HepG2 (cell line): ENCODE results near the gene CD6. TPM values are rescaled to one million over a fixed set of nuclear protein-coding genes. Genes with fewer than 3 reads are reported as not detected.

Source experiments
- AFF4 ChIP-seq: sonication (generic); formaldehyde crosslinking; IDR thresholded peaks from 2 replicates; pipeline ENCODE4 v1.4.0; 2020; ENCODE audit warnings: missing genetic modification reagents
- ARID3A ChIP-seq: IDR thresholded peaks from 2 replicates; pipeline ENCODE4 v1.6.1; 2012; ENCODE audit warnings: low read depth, low read length, improper control_type of control experiment
- ATF1 ChIP-seq: IDR thresholded peaks from 2 replicates; pipeline ENCODE4 v1.6.1; 2016; ENCODE audit warnings: mild to moderate bottlenecking, control low read depth
- CEBPB ChIP-seq: IDR thresholded peaks from 2 replicates; pipeline ENCODE4 v1.6.1; 2011; ENCODE audit warnings: low read depth, low read length, improper control_type of control experiment, borderline replicate concordance
- FIP1L1 ChIP-seq: fragments of 200-400 bp; formaldehyde crosslinking; IDR thresholded peaks from 2 replicates; pipeline ENCODE4 v1.6.1; 2018; ENCODE audit warnings: low read depth, mild to moderate bottlenecking, low read length, moderate library complexity, borderline replicate concordance; ENCODE audit not compliant: insufficient read depth
- HDAC2 ChIP-seq: sonication (generic); formaldehyde crosslinking; IDR thresholded peaks from 2 replicates; pipeline ENCODE4 v1.4.0; 2020; ENCODE audit warnings: missing genetic modification reagents
- HMG20A ChIP-seq: IDR thresholded peaks from 2 replicates; pipeline ENCODE4 v1.6.1; 2016; ENCODE audit warnings: borderline replicate concordance
- MATR3 ChIP-seq: sonication (generic); formaldehyde crosslinking; IDR thresholded peaks from 2 replicates; pipeline ENCODE4 v1.4.0; 2020; ENCODE audit warnings: missing genetic modification reagents
- NFATC3 ChIP-seq: sonication (generic); formaldehyde crosslinking; IDR thresholded peaks from 2 replicates; pipeline ENCODE4 v1.5.1; 2020; ENCODE audit warnings: mild to moderate bottlenecking, missing genetic modification reagents
- NFYB ChIP-seq: sonication (generic); formaldehyde crosslinking; IDR thresholded peaks from 2 replicates; pipeline ENCODE4 v1.4.0; 2020; ENCODE audit warnings: missing genetic modification reagents
- NR2F6 ChIP-seq, 2 experiments: IDR thresholded peaks; 2 replicates each; pipeline ENCODE4 v1.6.1; 2016; ENCODE audit warnings: antibody characterized with exemption in 1 of 2, mild to moderate bottlenecking in 1 of 2
- RERE ChIP-seq: IDR thresholded peaks from 2 replicates; pipeline ENCODE4 v1.6.1; 2016; ENCODE audit warnings: low read depth, missing genetic modification reagents, missing compliant biosample characterization
- UBTF ChIP-seq: sonication (generic); formaldehyde crosslinking; IDR thresholded peaks from 2 replicates; pipeline ENCODE4 v1.4.0; 2020; ENCODE audit warnings: mild to moderate bottlenecking, missing genetic modification reagents
- ZNF260 ChIP-seq: sonication (generic); formaldehyde crosslinking; IDR thresholded peaks from 2 replicates; pipeline ENCODE4 v1.4.0; 2020; ENCODE audit warnings: missing genetic modification reagents, low read depth, mild to moderate bottlenecking, borderline replicate concordance
- ZNF350 ChIP-seq: sonication (generic); formaldehyde crosslinking; IDR thresholded peaks from 2 replicates; pipeline ENCODE4 v1.4.0; 2020; ENCODE audit warnings: mild to moderate bottlenecking, low read depth, missing genetic modification reagents, borderline replicate concordance
- polyA plus RNA-seq, 8 experiments: library from polyadenylated mRNA; depleted of rRNA in 3 of 8; stranded (reverse) in 7 of 8; unstranded in 1 of 8; fragments of >200 nt; fragmentation: Illumina TruSeq in 4 of 8; extraction: Trizol in 4 of 8; gene quantifications; 2 replicates each; pipeline versions ENCODE4 v1.2.1 to v1.2.3, GENCODE V29; 2011 to 2016; ENCODE audit warnings: low read depth in 4 of 8, missing spikeins in 1 of 8, mixed read lengths in 1 of 8; ENCODE audit not compliant: insufficient read depth in 1 of 8
- total RNA-seq, 5 experiments: library from RNA; depleted of rRNA; stranded (reverse); fragments of >200 nt; fragmentation: Illumina TruSeq; extraction: Trizol; gene quantifications; 2 replicates each; pipeline ENCODE4 v1.2.3, GENCODE V29; 2016; ENCODE audit warnings: low read depth in 1 of 5

CD6 gene
- total and polyA plus RNA-seq, 2 of the 13 experiments (the other 11 are each of a cell fraction or from before 2014, with no cell fraction given) = not detected

GRCh38 chr11:60924110-60924905 is 47.2 kb upstream of the CD6 start, which contains the start of gene TMEM132A (continued):
- TF ChIP-seq ARID3A (no peak), NFYB (peak; percentile 54), UBTF (CRISPR knock-in tag) (no peak), RERE (CRISPR knock-in tag) (no peak), HMG20A (CRISPR knock-in tag) (no peak), ZNF350 (CRISPR knock-in tag) (no peak), NFATC3 (CRISPR knock-in tag) (no peak), HDAC2 (0 out of 2 replicates have a peak, but pooled peaks have one; percentile 52), ZNF260 (CRISPR knock-in tag) (no peak), AFF4 (CRISPR knock-in tag) (no peak), NR2F6 (IDR thresholded peaks at IDR 0.05) (no peak), NR2F6 (CRISPR knock-in tag; IDR thresholded peaks at IDR 0.05) (no peak; the same call in 1 of the 2 replicates), MATR3 (CRISPR knock-in tag) (no peak), FIP1L1 (no peak), CEBPB (no peak), ATF1 (CRISPR knock-in tag) (no peak)
